OCI-M2 (cell line): Measurements from ENCODE around the gene PLXNB2.

Experiments
- DNase-seq: peaks from one replicate; lab custom pipeline; 2025; ENCODE audit not compliant: unreplicated experiment; lab: John Stamatoyannopoulos, UW

PLXNB2 gene

GRCh38 chr22:50313021-50313420 lies 5.6 kb upstream of the PLXNB2 start:
- no peak for DNase-seq

- DNase-seq, result no peak
These were observed 4.9 kb upstream of the PLXNB2 start for GRCh38 chr22:50312371-50312770.

DNA sequence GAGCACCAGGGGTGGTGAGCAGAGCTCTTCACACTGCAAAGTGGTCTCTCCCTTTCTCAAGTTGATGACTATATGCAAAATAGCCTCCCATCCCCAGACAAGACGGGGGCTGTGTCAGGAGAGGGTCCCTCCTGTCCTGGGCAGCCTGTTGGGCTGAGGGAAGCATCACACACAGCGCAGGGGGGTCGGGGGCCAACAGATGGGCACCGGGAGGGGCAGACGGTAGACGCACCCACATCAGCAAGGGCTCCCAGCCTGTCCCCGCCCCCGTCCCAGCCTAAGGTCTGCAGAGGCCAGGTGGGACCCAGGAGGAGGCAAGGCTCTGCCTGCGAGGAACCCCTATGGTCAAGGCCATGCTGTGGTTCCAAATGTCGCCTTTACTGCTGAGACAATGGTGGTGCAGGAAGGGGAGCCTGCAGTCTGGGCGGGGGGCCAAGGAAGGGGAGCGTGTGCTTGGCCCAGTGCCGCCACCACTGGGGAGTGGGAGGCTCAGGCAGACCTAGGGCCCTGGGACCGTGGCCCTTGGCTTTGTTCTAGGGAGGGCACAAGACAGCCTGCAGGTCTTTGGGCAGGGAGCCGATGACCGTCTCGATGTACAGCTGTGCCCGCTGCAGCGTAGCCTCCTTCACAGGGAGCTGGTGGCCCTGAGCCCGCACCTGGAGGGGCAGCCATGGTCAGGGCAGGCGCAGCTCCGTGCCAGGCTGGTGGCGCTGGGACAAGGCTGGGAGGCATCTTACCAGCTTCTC lies 4.3 kb upstream of the PLXNB2 start:
- DNase-seq, result no peak

GRCh38 chr22:50310949-50311444 lies 3.6 kb upstream of the PLXNB2 start:
- no peak for DNase-seq

GRCh38 chr22:50310031-50310722 lies 2.7 kb upstream of the PLXNB2 start:
- DNase-seq, result no peak

GRCh38 chr22:50309601-50309991 lies 2.1 kb upstream of the PLXNB2 start:
- no peak for DNase-seq

DNA sequence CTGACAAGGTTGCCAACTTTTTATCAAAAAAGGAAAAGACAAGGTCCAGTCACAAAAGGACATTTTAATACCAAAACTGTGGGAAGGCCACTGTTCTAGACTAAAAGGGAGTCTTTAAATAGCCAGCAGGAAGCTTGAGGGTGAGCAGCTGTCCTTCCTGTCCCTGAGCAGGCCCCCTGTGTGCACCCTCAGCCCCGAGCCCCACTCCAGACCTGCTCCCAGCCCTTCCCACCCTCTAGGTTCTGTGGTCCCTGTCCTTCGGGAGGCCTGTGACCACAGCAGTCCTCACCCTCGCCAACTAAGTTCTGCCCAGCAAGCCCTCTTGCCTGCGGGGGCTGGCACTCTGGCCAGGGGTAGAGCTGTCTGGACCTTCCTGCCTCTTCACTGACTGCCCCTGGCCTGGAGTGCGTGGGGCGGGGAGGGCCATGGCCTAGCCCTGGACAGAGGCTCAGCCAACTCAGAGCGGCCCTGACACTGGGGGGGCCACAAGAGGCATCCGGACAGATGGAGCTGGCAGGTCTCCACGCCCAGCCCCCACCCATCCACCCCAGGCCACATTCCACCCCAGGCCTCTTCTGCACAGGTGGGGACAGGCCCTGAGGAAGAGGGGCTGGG lies 1.6 kb upstream of the PLXNB2 start:
- DNase-seq, result no peak

- DNase-seq, result no peak
These were observed 1.1 kb upstream of the PLXNB2 start for GRCh38 chr22:50308597-50308935.

DNA sequence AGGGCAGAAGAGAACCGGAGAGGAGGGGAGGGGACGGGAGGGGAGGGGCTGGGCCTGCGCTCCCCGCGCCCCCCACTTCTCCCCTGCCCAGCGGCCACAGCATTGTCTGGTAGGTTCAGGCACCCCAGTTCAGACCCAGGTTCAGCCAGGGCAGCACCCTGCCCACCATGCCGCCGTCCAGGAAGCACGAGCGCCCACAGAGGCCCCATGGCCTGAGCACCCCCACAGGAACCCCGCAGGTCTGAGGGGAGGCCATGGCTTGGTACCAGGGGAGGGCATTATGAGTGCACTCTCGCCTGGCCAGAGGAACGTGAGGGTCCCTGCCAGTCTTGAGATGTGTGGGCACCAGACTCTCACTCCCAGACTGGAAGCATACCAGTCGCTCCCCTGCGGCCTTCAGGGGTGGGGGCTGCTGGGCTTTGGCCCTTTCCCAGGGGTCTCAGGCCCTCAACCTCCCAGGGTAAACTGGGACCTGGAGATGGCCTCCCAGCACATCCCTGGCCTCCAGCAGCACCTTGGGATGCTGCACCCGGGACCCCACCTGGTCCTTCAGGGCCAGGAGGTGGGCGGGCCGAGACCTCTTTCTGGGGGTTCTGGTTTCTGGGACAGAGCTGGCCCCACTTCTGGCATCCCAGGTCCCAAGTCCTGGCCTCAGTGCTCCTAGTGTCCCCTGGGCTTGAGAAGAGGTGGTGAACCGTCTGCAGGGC lies 597 bp upstream of the PLXNB2 start:
- DNase-seq, result no peak

DNA sequence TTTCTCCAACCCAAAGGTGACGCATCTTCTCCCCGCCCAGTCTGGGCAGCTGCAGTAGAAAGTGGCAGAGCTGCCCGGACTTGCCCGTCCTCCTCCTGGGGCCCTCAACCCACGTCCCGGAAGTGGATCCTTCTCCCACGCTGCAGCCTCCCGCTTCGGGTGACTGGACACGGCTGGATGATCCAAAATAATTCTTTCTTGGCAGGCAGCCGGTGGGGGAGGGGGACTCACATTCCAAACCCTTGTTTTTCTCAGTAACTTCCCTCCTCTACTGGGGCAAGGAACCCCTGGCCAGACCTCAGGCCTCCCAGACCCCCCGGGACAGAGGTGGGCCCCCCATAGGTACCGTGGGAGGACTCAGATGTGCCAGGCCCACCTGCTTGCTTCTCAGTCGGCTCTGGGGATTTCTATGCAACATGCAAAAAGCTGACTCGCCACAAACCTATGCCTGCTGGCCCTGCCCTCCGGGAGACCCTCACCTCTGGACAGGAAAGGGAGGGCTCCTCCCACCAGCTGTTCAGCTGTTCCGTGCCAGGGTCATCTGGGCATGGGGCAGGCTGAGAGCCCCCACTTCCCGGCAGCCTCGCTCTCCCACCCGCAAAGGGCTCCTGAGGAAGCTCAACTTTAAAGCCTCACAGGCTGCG lies 1.4 kb downstream of the PLXNB2 start:
- no peak for DNase-seq

DNA sequence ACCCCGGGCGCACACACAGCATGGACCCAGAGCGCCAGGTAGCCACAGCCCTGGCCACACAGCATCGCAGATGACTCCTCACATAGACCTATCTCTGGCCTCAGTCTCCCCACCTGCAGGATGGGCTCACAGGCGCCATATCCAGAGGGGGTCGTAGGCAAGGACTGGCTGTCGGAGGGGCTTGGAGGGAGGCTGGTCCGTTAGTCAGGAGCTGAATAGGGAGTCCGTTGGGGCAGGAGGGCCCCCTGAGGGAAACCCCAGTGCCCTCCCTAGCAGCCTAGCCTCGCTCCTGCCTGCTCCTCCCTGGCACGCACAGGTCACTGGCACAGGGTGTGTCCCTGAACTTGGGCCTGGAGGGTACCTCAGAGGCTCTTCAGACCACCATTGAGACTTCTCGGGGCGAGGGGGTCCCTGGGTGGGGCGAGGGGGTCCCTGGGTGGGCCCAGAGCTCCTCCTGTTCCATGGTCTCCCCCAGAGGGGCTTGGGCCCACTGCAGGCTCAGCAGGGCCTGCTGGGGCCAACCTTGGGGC lies 2.0 kb downstream of the PLXNB2 start:
- no peak for DNase-seq

DNA sequence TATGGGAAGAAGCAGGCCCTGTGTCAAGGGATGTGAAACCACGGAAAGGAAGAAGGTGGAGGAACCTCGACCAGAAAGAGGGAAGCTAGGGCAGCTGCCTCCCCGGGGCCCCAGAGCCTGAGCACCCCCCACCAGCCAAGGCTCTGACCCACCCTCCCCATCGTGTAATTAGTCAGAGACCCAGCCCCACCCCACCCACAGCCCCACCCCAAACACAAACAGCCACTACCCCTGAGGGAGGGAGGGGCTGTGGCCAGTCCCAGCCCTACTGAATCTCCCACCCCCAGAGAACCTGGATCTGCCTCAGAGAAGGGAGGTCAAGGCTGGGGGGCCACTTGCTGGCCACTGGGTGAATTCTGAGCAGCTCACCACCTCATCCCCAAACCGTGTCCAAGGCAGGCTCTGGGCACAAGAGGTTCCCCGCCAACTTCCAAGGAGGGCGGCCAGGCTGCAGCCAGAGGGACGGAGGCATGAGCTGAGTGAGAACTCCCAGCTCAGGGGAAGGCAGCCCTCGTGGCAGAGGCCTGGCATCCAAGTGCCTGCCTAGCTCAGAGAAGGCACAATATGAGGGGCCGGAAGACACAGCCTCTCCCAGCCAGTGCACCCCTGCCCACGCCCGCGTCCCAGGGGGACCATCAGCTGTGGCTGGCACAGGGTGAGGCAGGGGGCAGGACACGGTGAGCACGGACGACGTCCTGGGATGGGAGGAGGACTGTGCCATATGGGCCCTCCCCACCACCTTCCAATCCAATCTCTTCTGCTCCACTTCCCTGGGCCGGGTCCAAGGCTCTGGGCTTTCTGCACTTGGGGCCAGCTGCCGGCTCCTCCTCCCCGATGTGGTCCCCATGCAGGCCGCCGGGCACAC lies 2.7 kb downstream of the PLXNB2 start:
- DNase-seq, result no peak

- no peak for DNase-seq
These were observed 3.5 kb downstream of the PLXNB2 start for GRCh38 chr22:50303848-50304527.

DNA sequence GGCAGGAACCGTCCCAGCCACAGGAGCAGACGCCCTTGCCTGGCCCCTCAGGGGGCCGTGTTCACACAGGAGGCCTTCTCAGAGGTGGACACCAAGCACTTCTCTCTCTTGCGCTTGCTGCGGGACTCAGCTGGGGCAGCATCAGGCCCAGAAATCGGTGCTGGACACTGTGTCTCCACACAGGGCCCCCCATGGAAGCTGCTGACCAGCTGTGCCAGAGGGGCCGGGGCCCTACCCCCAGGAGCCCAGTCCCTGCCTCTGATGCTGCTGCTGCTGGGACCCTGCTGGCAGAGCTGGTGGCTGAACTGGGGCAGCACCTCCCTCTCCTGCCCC lies 4.0 kb downstream of the PLXNB2 start:
- no peak for DNase-seq

DNA sequence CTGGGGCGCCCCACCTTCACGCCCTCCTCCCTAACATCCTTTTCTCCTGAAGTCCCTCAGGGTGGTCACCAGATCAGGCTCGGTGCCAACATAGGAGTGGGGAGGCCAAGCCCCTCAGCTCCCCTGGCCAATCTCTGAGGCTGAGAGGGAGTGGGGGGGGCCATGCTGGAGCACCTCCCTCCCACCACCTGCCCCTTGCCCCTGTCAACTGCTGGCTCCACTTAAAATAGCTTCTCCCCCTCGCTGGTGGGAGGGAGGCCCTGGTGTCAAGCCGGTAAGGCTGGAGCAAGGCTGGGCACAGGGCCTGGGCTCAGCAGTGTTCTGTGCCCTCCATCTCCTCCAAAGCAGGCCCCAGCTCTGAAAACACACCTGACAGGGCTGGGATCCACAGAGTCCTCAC lies 4.9 kb downstream of the PLXNB2 start:
- DNase-seq, result no peak

- DNase-seq, result no peak
These were observed 5.4 kb downstream of the PLXNB2 start for GRCh38 chr22:50302041-50302541.

DNA sequence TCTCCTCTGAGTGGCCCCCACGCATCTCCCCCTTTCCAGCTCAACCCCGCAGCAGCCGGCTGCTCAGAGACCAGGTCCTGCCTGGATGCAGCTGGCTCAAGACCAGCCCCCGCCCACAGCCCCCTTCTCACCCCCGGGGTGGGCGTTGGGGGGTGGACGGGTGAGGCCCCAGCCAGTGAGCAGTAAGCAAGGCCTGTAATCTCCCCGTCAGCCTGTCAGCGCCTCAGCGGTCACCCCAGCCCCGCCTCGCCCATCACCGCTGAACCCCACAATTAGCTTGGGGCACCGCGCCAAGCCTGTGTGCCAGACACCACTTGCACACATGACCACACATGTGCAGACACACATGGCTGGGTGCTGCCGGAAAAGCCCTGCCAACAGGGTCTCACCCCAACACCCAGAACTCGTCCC lies 5.9 kb downstream of the PLXNB2 start:
- DNase-seq, result no peak

GRCh38 chr22:50300620-50301257 lies 6.7 kb downstream of the PLXNB2 start:
- DNase-seq, result no peak
